Kidney tubule cell (primary cell): ENCODE results near the gene UPK3BL2.
"Not testable (repeated sequence)": the region's sequence is repeated elsewhere in the genome, so short reads cannot be mapped to it uniquely, and the experiment has no call there.

ENCODE experiments used
- DNase-seq: peaks from one replicate; pipeline ENCODE4 v3.0.0-alpha.2; 2018; ENCODE audit warnings: low spot score

Gene UPK3BL2

GRCh38 chr7:102493220-102493935, 50.1 kb downstream of the UPK3BL2 start:
- DNase-seq = not testable (repeated sequence)

- DNase-seq = not testable (repeated sequence)
These were observed 52.9 kb downstream of the UPK3BL2 start for GRCh38 chr7:102490529-102491075.
